GM12873 (cell line): ENCODE results near the gene RBBP9.

Experiments used
- TF ChIP-seq, protein P1 (sequence below): IDR thresholded peaks from 2 replicates; pipeline ENCODE4 v1.5.1; 2012; ENCODE audit warnings: low read depth, mild to moderate bottlenecking, moderate library complexity, low read length, control low read depth; ENCODE audit not compliant: insufficient read depth; ENCODE audit errors: missing control alignments

Gene RBBP9

DNA sequence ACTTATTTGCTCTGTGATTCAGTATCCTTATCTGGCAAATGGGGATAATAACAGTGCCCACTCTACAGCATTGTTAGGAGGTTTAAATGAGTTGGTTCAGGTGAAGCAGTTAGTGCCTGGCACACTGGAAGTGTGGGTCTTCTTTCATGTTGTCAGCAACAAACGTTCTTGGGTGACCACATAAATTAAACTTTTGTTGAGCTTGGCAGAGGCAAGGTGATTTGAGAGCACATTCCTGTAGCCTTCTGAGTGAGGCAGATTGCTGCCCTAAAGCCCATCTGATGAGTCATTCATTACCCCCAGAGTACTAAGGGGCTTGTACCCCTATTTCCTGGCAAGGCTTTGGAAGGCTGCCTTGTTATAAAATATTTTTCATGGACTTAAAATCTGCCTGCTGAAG, 36.5 kb upstream of the RBBP9 start:
- TF ChIP-seq, protein P1, sequence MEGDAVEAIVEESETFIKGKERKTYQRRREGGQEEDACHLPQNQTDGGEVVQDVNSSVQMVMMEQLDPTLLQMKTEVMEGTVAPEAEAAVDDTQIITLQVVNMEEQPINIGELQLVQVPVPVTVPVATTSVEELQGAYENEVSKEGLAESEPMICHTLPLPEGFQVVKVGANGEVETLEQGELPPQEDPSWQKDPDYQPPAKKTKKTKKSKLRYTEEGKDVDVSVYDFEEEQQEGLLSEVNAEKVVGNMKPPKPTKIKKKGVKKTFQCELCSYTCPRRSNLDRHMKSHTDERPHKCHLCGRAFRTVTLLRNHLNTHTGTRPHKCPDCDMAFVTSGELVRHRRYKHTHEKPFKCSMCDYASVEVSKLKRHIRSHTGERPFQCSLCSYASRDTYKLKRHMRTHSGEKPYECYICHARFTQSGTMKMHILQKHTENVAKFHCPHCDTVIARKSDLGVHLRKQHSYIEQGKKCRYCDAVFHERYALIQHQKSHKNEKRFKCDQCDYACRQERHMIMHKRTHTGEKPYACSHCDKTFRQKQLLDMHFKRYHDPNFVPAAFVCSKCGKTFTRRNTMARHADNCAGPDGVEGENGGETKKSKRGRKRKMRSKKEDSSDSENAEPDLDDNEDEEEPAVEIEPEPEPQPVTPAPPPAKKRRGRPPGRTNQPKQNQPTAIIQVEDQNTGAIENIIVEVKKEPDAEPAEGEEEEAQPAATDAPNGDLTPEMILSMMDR = no peak

- TF ChIP-seq, protein P1 = no peak
These were observed 35.6 kb upstream of the RBBP9 start for GRCh38 chr20:18532626-18533025.

DNA sequence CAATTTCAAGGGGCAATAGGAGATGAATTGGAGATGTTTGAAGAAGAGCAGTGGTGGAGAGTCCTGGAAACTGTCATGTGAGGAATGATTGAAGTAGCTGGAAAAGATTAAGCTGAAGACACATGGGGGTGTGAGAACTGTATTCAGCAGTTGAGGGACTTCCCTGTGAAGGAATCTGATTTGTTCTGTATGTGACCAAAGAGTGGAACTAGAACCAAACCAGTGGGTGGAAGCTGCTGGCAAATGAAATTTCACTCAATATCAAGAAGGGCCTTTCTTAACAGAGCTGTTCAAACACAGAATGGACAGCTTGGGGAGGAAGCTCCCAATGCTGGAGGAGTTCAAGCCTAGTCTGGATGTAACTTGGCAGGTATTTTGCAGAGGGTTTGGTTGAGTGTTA, 32.0 kb upstream of the RBBP9 start:
- TF ChIP-seq, protein P1 = no peak

DNA sequence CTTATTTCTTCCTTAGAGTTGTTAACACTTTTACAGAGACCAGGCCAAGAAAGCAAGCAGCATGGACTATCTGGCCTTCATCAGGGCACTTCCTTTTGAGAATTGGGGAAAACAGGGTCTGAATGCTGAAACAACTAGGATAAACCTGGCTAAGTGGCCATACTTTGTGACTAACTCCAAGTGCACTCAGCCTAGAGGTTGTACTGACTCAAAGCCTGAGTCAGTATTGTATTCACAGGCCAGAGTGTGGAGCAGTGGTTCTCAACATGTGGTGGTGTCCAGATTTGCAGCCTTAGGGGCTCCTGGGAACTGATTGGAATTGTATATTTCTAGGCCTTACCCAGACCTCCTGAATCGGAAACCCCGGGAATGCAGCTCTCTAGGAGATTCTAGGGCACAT, 30.8 kb upstream of the RBBP9 start:
- TF ChIP-seq, protein P1 = no peak

GRCh38 chr20:18527339-18527738, 30.3 kb upstream of the RBBP9 start:
- TF ChIP-seq, protein P1 = no peak

GRCh38 chr20:18524646-18525045, 27.6 kb upstream of the RBBP9 start:
- TF ChIP-seq, protein P1 = no peak

GRCh38 chr20:18523066-18523465, 26.0 kb upstream of the RBBP9 start:
- TF ChIP-seq, protein P1 = no peak
